22Rv1 (cell line): Measurements from ENCODE around the gene NUP188.

Source experiments
- ZFX ChIP-seq: fragments of 450-650 bp; IDR thresholded peaks from 2 replicates; pipeline ENCODE4 v1.6.1; 2017; ENCODE audit warnings: antibody characterized with exemption, borderline replicate concordance
- TF ChIP-seq, protein P1 (sequence below): fragments of 450-650 bp; IDR thresholded peaks from 2 replicates; pipeline ENCODE4 v1.5.1; 2017; ENCODE audit warnings: mild to moderate bottlenecking

DNA sequence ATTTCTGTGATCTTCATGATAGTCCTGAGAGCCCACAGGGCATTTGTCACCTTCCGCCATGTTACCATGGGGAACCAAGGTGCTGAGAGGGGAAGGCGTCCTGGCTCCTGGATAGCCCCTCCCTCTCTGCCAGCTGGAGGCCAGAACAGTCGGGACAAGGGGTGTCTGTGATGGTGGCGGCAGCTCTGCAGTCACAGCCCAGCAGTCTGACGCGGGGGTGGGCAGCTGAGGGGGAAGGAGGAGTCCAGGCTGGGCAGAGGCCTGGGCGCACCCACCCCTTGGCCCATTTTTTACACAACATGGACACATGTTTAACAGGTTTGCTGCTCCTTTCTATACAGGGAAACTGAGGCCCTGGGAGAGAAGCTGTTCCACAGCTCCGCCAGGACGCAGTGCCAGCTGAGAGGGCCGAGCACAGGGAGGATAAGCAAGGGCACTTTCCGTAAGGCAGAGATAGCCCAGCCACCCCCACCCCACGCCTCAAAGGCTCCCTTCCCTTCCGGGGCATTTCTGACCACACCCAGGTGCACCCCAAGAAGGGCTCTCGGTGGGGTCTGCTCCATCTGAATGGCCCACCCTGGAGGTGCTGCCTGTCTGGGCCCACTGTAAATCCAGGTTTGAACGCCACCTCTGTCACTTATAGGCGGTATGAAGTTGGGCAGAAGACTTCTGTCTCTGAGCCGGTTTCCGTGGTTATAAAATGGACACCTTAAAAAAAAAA lies 48.5 kb upstream of the NUP188 start:
- TF ChIP-seq, protein P1, sequence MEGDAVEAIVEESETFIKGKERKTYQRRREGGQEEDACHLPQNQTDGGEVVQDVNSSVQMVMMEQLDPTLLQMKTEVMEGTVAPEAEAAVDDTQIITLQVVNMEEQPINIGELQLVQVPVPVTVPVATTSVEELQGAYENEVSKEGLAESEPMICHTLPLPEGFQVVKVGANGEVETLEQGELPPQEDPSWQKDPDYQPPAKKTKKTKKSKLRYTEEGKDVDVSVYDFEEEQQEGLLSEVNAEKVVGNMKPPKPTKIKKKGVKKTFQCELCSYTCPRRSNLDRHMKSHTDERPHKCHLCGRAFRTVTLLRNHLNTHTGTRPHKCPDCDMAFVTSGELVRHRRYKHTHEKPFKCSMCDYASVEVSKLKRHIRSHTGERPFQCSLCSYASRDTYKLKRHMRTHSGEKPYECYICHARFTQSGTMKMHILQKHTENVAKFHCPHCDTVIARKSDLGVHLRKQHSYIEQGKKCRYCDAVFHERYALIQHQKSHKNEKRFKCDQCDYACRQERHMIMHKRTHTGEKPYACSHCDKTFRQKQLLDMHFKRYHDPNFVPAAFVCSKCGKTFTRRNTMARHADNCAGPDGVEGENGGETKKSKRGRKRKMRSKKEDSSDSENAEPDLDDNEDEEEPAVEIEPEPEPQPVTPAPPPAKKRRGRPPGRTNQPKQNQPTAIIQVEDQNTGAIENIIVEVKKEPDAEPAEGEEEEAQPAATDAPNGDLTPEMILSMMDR, result no peak
- no peak for TF ChIP-seq ZFX
